ENCODE measurements around the gene ZDBF2. TPM values are rescaled to one million over a fixed set of nuclear protein-coding genes. Genes with fewer than 3 reads are reported as not detected.

The ZDBF2 gene
- total RNA-seq, 1 donor from 2014 or later: 27.1 TPM

- TF ChIP-seq, protein P1, sequence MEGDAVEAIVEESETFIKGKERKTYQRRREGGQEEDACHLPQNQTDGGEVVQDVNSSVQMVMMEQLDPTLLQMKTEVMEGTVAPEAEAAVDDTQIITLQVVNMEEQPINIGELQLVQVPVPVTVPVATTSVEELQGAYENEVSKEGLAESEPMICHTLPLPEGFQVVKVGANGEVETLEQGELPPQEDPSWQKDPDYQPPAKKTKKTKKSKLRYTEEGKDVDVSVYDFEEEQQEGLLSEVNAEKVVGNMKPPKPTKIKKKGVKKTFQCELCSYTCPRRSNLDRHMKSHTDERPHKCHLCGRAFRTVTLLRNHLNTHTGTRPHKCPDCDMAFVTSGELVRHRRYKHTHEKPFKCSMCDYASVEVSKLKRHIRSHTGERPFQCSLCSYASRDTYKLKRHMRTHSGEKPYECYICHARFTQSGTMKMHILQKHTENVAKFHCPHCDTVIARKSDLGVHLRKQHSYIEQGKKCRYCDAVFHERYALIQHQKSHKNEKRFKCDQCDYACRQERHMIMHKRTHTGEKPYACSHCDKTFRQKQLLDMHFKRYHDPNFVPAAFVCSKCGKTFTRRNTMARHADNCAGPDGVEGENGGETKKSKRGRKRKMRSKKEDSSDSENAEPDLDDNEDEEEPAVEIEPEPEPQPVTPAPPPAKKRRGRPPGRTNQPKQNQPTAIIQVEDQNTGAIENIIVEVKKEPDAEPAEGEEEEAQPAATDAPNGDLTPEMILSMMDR (conservative IDR thresholded peaks at IDR 0.05): no peak
- peak overlapping the region; percentile 93 for H3K4me3 Mint-ChIP-seq
- H3K27ac Mint-ChIP-seq (ENCODE audit: unreplicated experiment): peak overlapping the region; percentile 1
- peaks cover 25% of the 10 kb centered on the region for H3K27me3 Mint-ChIP-seq (ENCODE audit: low read depth)
- no peak for DNase-seq (ENCODE audit: low read depth, low spot score)
- H3K36me3 Mint-ChIP-seq (ENCODE audit: low read depth): no peaks in the 10 kb centered on the region
- H3K4me1 Mint-ChIP-seq: peaks cover 32% of the 10 kb centered on the region
- no peaks in the 10 kb centered on the region for H3K9me3 Mint-ChIP-seq
These were observed 558 bp upstream of the ZDBF2 start for GRCh38 chr2:206273905-206274304.

DNA sequence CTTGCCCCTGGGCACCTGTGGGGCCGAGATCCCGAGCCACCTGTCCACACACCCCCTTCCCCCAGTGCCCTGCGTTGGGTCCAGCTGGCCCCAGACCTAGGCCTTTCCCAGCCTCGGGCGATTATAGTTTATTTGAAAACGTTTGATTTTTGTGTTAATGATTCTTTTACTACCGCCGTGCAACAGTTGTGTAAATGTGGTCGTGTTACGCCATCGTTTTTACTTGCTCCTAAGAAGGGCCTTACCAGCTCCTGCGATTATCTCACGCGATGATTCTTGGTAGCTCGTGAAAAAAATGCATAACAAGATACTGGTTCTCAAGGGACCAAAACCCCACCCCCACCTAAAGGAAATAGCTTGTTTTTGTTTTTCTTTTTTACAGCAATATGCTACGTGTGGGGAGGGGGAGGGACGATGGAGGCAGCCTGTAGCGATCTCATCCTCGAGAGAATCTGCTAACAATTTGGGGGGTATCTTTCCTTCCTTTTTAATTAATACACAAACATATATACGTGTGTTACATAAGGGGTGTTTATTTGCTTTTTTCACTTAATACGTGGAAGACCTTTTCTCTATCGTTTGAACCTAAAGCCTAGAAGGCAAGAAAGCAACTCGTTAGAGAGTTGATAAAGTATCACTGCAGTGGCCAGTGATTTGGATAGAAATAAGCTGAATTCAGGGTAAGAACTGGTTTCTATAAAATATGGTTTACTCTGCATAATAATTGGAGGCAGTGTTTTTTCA is 1.0 kb downstream of the ZDBF2 start:
- peak overlapping the region; percentile 95 for H3K4me3 Mint-ChIP-seq
- H3K27ac Mint-ChIP-seq (ENCODE audit: unreplicated experiment): peak overlapping the region; percentile 90
- H3K4me1 Mint-ChIP-seq: peaks cover 32% of the 10 kb centered on the region
- TF ChIP-seq, protein P1 (conservative IDR thresholded peaks at IDR 0.05): no peak
- DNase-seq (ENCODE audit: low read depth, low spot score): no peak
- no peaks in the 10 kb centered on the region for H3K36me3 Mint-ChIP-seq (ENCODE audit: low read depth)
- peaks cover 22% of the 10 kb centered on the region for H3K27me3 Mint-ChIP-seq (ENCODE audit: low read depth)
- no peaks in the 10 kb centered on the region for H3K9me3 Mint-ChIP-seq

DNA sequence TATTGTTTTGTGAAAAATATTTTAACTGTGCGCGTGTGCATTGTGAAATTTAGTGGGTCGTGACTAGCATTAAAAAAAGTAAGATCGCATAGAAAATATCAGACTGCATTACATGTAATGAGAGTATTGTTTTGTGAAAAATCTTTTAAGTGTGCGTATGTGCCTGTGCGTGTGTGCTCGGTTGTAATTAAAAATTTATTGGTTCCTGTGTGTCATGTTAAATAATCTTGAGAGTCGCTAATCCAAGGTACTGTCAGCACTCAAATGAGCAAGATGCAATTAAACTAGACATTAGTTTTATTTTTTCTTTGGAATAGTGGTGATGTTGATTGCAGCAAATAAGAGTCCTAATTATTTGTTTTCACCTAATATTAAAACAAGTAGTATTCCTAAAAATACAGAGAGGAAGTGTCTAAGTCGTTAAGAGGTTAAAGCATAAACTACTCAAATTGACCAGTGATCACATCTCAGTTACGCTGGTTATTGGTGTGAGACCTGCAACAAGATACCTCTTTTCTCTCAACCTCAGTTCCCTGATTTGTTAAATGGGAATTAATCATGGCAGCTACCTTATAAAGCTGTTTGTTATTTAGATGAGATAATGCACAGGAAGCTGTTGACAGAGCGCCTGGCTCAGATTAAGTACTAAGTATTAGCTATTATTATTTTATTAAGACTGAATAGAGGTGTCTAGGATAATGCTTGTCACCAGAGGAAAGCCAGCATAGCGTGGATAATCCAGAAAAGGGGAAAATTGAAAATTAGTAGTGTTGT is 1.9 kb downstream of the ZDBF2 start:
- Mint-ChIP-seq H3K4me3 (peak overlapping the region; percentile 95), H3K27ac (ENCODE audit: unreplicated experiment) (no peak overlapping the region), H3K36me3 (ENCODE audit: low read depth) (no peaks in the 10 kb centered on the region), H3K27me3 (ENCODE audit: low read depth) (peaks cover 19% of the 10 kb centered on the region), H3K4me1 (peaks cover 32% of the 10 kb centered on the region), H3K9me3 (no peaks in the 10 kb centered on the region)
- TF ChIP-seq, protein P1 (conservative IDR thresholded peaks at IDR 0.05): no peak
- no peak for DNase-seq (ENCODE audit: low read depth, low spot score)

GRCh38 chr2:206277503-206277902 is 3.0 kb downstream of the ZDBF2 start:
- Mint-ChIP-seq H3K36me3 (ENCODE audit: low read depth) (peaks cover 7% of the 10 kb centered on the region), H3K9me3 (no peaks in the 10 kb centered on the region), H3K27me3 (ENCODE audit: low read depth) (peaks cover 17% of the 10 kb centered on the region), H3K4me3 (no peak overlapping the region), H3K27ac (ENCODE audit: unreplicated experiment) (no peak overlapping the region), H3K4me1 (peaks cover 32% of the 10 kb centered on the region)
- DNase-seq (ENCODE audit: low read depth, low spot score): no peak
- TF ChIP-seq, protein P1 (conservative IDR thresholded peaks at IDR 0.05): no peak

GRCh38 chr2:206282746-206283145 is 8.3 kb downstream of the ZDBF2 start:
- Mint-ChIP-seq H3K36me3 (ENCODE audit: low read depth) (peaks cover 45% of the 10 kb centered on the region), H3K9me3 (peaks cover 16% of the 10 kb centered on the region), H3K4me3 (no peak overlapping the region), H3K27ac (ENCODE audit: unreplicated experiment) (no peak overlapping the region), H3K4me1 (no peaks in the 10 kb centered on the region), H3K27me3 (ENCODE audit: low read depth) (no peaks in the 10 kb centered on the region)
- TF ChIP-seq, protein P1 (conservative IDR thresholded peaks at IDR 0.05): no peak
- no peak for DNase-seq (ENCODE audit: low read depth, low spot score)
